Endothelial cell of umbilical vein (primary cell): Measurements from ENCODE around the gene SLC22A6. TPM values are rescaled to one million over a fixed set of nuclear protein-coding genes. Genes with fewer than 3 reads are reported as not detected.

Source experiments
- BruUV-seq: library from RNA; stranded (reverse); fragments of 400-500 nt; replicated peaks from 2 replicates; lab custom pipeline; 2021; lab: Mats Ljungman, UMichigan
- CTCF ChIA-PET: fragments of 300-600, 350-600 bp; sonication (Branson Sonifier 250); formaldehyde crosslinking; loops from one replicate; lab custom pipeline; 2021; ENCODE audit warnings: antibody characterized with exemption, inconsistent platforms; lab: Charles Lee
- POLR2A ChIA-PET: fragments of 300-600, 350-600 bp; sonication (Branson Sonifier 250); formaldehyde crosslinking; loops from one replicate; lab custom pipeline; 2021; ENCODE audit warnings: antibody characterized with exemption, inconsistent platforms; lab: Charles Lee
- DNase-seq: peaks from one replicate; pipeline ENCODE4 v3.0.0-alpha.2; 2011; ENCODE audit warnings: low read depth, low spot score
- FAIRE-seq: peaks from 2 replicates; lab custom pipeline; 2011; peaks lifted over from hg19 to GRCh38; lab: Jason Lieb, UNC
- H2AFZ ChIP-seq: 2 replicates; pipeline ENCODE4 v1.6.0; 2012; ENCODE audit warnings: low read depth, low read length, control low read depth, inconsistent platforms
- H3K27ac ChIP-seq: 2 replicates; pipeline ENCODE4 v1.5.1; 2011; ENCODE audit warnings: low read depth, mild to moderate bottlenecking, control low read depth, low read length, moderate library complexity; ENCODE audit not compliant: insufficient read depth
- H3K27me3 ChIP-seq, 2 experiments: 2 replicates each; pipeline versions ENCODE4 v1.6.0 to v1.6.1; 2011; ENCODE audit warnings: low read length in 2 of 2, mixed read lengths in 1 of 2; ENCODE audit not compliant: control insufficient read depth in 2 of 2, insufficient read depth in 2 of 2
- H3K36me3 ChIP-seq, 2 experiments: 2 replicates in 1 of 2; 3 replicates in 1 of 2; pipeline ENCODE4 v1.5.1; 2011; ENCODE audit warnings: low read length in 2 of 2, mild to moderate bottlenecking in 1 of 2, moderate library complexity in 1 of 2; ENCODE audit not compliant: control insufficient read depth in 2 of 2, insufficient read depth in 2 of 2; ENCODE audit errors: extremely low read depth in 1 of 2
- H3K4me1 ChIP-seq: 3 replicates; pipeline ENCODE4 v1.5.1; 2011; ENCODE audit warnings: mild to moderate bottlenecking, low read length; ENCODE audit not compliant: control insufficient read depth, insufficient read depth; ENCODE audit errors: extremely low read depth
- H3K4me2 ChIP-seq: 2 replicates; pipeline ENCODE4 v1.6.1; 2011; ENCODE audit warnings: low read length, control low read depth, mixed read lengths; ENCODE audit not compliant: insufficient read depth
- H3K4me3 ChIP-seq, 3 experiments: fragments of 200-600 bp in 1 of 3; sonication (generic), shearing (Covaris generic) in 1 of 3; replicated peaks in 1 of 3; 2 replicates each; pipeline ENCODE4 v1.5.1; 2011 to 2016; ENCODE audit warnings: control low read depth in 3 of 3, low read length in 3 of 3, mild to moderate bottlenecking in 2 of 3, inconsistent platforms in 1 of 3, low read depth in 1 of 3, moderate library complexity in 1 of 3; ENCODE audit not compliant: insufficient read depth in 1 of 3
- H3K79me2 ChIP-seq: 2 replicates; pipeline ENCODE4 v1.6.0; 2012; ENCODE audit warnings: low read length, inconsistent platforms; ENCODE audit not compliant: control insufficient read depth, insufficient read depth
- H3K9ac ChIP-seq: replicated peaks from 2 replicates; pipeline ENCODE3; 2011; ENCODE audit warnings: low read length, control low read depth; ENCODE audit not compliant: insufficient read depth; ENCODE audit errors: extremely low read depth
- H3K9me1 ChIP-seq: replicated peaks from 3 replicates; pipeline ENCODE4 v1.6.0; 2011; ENCODE audit warnings: mild to moderate bottlenecking, low read length; ENCODE audit not compliant: control insufficient read depth, insufficient read depth; ENCODE audit errors: extremely low read depth
- H3K9me3 ChIP-seq: replicated peaks from 2 replicates; pipeline ENCODE4 v1.5.1; 2012; ENCODE audit warnings: low read length, inconsistent platforms; ENCODE audit not compliant: control insufficient read depth, insufficient read depth
- H4K20me1 ChIP-seq: replicated peaks from 2 replicates; pipeline ENCODE3; 2011; ENCODE audit warnings: mild to moderate bottlenecking, low read length; ENCODE audit not compliant: control insufficient read depth, insufficient read depth; ENCODE audit errors: extremely low read depth
- CTCF ChIP-seq, 2 donors: IDR thresholded peaks; 1 replicate in 1 of 2; 2 replicates in 1 of 2; pipeline ENCODE4 v1.5.1; 2011; ENCODE audit warnings: low read length in 2 of 2, mild to moderate bottlenecking in 2 of 2, moderate library complexity in 2 of 2, control low read depth in 1 of 2, inconsistent platforms in 1 of 2, low read depth in 1 of 2; ENCODE audit not compliant: insufficient read depth in 1 of 2; ENCODE audit errors: extremely low read depth in 1 of 2
- EZH2 ChIP-seq: IDR thresholded peaks from 2 replicates; pipeline ENCODE4 v1.6.1; 2012; ENCODE audit warnings: borderline replicate concordance, low read depth, mild to moderate bottlenecking, moderate library complexity, low read length, inconsistent platforms; ENCODE audit not compliant: severe bottlenecking
- FOS ChIP-seq: IDR thresholded peaks from 2 replicates; pipeline ENCODE4 v1.6.1; 2011; ENCODE audit warnings: mild to moderate bottlenecking, low read length, moderate library complexity, borderline replicate concordance; ENCODE audit not compliant: insufficient read depth
- GATA2 ChIP-seq: IDR thresholded peaks from 2 replicates; pipeline ENCODE4 v1.7.0; 2011; ENCODE audit warnings: low read depth, mild to moderate bottlenecking, moderate library complexity, mixed read lengths, low read length; ENCODE audit not compliant: insufficient read length, insufficient read depth
- JUN ChIP-seq: IDR thresholded peaks from 2 replicates; pipeline ENCODE4 v1.6.1; 2011; ENCODE audit warnings: borderline replicate concordance, low read depth; ENCODE audit not compliant: insufficient read length, insufficient read depth
- MAX ChIP-seq: IDR thresholded peaks from 2 replicates; pipeline ENCODE4 v1.6.1; 2011; ENCODE audit not compliant: insufficient read depth, insufficient read length
- MYC ChIP-seq: IDR thresholded peaks from one replicate; pipeline ENCODE4 v1.6.1; 2011; ENCODE audit warnings: mild to moderate bottlenecking, low read depth, low read length
- POLR2A ChIP-seq: IDR thresholded peaks from 2 replicates; pipeline ENCODE4 v1.6.1; 2012; ENCODE audit warnings: low read depth, mild to moderate bottlenecking, control low read depth, low read length
- POLR2AphosphoS5 ChIP-seq: IDR thresholded peaks from 2 replicates; pipeline ENCODE4 v1.6.1; 2012; ENCODE audit warnings: low read depth, mild to moderate bottlenecking, control low read depth, low read length, moderate library complexity; ENCODE audit not compliant: insufficient read depth
- dilution Hi-C: fragments of 300-500 bp; cut with MboI; formaldehyde crosslinking; loops from one replicate; pipeline ENCODE4 v1.15.0; 2019; ENCODE audit warnings: low sequenced_read_pairs; ENCODE audit not compliant: extremely low pct_ligation_motif_present
- intact Hi-C: fragments of 100-400 bp; cut with micrococcal nuclease; formaldehyde crosslinking; loops from one replicate; pipeline ENCODE4 v1.10.0; 2022
- polyA plus RNA-seq, 4 experiments: library from polyadenylated mRNA; depleted of rRNA in 3 of 4; stranded (reverse) in 3 of 4; unstranded in 1 of 4; fragments of >200 nt; gene quantifications; 2 replicates each; pipeline versions ENCODE4 v1.2.1 to v1.2.3, GENCODE V29; 2011 to 2012; ENCODE audit warnings: missing spikeins in 1 of 4
- total RNA-seq: library from RNA; stranded (reverse); gene quantifications from 2 replicates; pipeline ENCODE4 v1.2.3, GENCODE V29; 2021

Gene SLC22A6
- total and polyA plus RNA-seq, 2 donors (not counting 3 experiments of a cell fraction or from before 2014, with no cell fraction given): not detected

- ChIA-PET CTCF (interaction anchor here (0.7 to 8.7 kb wide), 21 partner anchors 9 to 139 kb away, joined by 3 to 488 read pairs (median 6); partner anchors contain the start of gene CHRM1), POLR2A (no interaction called here)
- Histone ChIP-seq H3K4me2 (no peak overlapping the region), H3K27me3 (peaks cover 4 to 10% of the 10 kb centered on the region in 2 experiments), H3K36me3 (no peaks in the 10 kb centered on the region), H4K20me1 (no peaks in the 10 kb centered on the region), H3K79me2 (no peaks in the 10 kb centered on the region), H2AFZ (no peak overlapping the region), H3K9ac (no peak overlapping the region), H3K27ac (no peak overlapping the region), H3K4me1 (no peaks in the 10 kb centered on the region), H3K9me3 (no peaks in the 10 kb centered on the region), H3K4me3 (no peak overlapping the region), H3K9me1 (no peaks in the 10 kb centered on the region)
- dilution Hi-C loops (no loop called here), intact Hi-C loops (loop anchor here (5.0 kb wide), 1 partner anchor 189 kb away; no protein-coding TSS in a partner anchor)
- TF ChIP-seq JUN (no peak), EZH2 (no peak), FOS (no peak), MAX (no peak), POLR2AphosphoS5 (no peak), MYC (no peak), POLR2A (no peak), CTCF (IDR thresholded peaks at IDR 0.05; ENCODE audit: extremely low read depth in 1 of 2, insufficient read depth in 1 of 2, low read depth in 1 of 2, low read length in 2 of 2) (no peak), GATA2 (no peak)
- no peak for FAIRE-seq
- no TSS peak for BruUV-seq
- no peak for DNase-seq
These were observed 38.6 kb upstream of the SLC22A6 start for GRCh38 chr11:63023222-63023814.
